Measurements from ENCODE around the gene PECR. TPM values are rescaled to one million over a fixed set of nuclear protein-coding genes. Genes with fewer than 3 reads are reported as not detected.

The PECR gene
- total and polyA plus RNA-seq, 2 donors (not counting 1 experiment from before 2014, with no cell fraction given): 9.5 to 16.5 TPM

DNA sequence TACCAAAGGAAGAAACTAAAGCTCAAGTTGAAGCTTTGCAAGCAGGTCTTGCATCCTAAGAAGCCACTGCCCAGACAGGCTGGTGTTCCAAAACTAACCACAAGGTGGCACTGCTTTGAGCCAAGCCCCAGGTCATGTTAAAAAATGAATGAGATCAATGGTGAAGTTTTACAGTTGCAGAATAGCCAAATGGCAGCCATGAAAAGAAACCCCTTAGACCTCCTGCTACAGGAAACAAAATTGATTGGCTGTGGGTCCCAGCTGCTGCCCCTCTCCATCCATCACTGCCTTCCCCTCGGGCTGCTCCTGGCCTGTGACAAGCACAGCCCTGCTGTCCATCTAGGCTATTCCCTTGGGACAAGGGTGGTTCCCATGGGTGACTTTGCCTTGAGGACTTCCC, 47.5 kb downstream of the PECR start:
- Histone ChIP-seq H3K4me1 (ENCODE audit: control insufficient read depth in 2 of 2, insufficient read depth in 2 of 2, low read length in 2 of 2) (peaks cover 0 to 5% of the 10 kb centered on the region in 2 donors), H3K4me3 (ENCODE audit: control extremely low read depth in 1 of 5, extremely low read depth in 1 of 5, insufficient read depth in 1 of 5, low read depth in 2 of 5, low read length in 4 of 5) (no peak overlapping the region), H3K27me3 (replicated peaks in 1 of 4; ENCODE audit: control extremely low read depth in 1 of 4, control insufficient read depth in 3 of 4, insufficient read depth in 4 of 4, low read length in 3 of 4) (no peaks in the 10 kb centered on the region), H3K27ac (ENCODE audit: low read length in 2 of 2) (no peak overlapping the region), H3K4me2 (replicated peaks; ENCODE audit: low read depth, low read length, poor library complexity, severe bottlenecking) (no peak overlapping the region), H3K9ac (ENCODE audit: low read length) (no peak overlapping the region), H3K79me2 (ENCODE audit: control insufficient read depth, insufficient read depth, low read length) (no peaks in the 10 kb centered on the region), H3K36me3 (replicated peaks in 1 of 2; ENCODE audit: control extremely low read depth in 1 of 2, control insufficient read depth in 1 of 2, extremely low read depth in 1 of 2, insufficient read depth in 2 of 2, low read length in 1 of 2) (peaks cover 0 to 9% of the 10 kb centered on the region in 2 experiments), H3K9me3 (ENCODE audit: control extremely low read depth in 1 of 3, control insufficient read depth in 2 of 3, insufficient read depth in 1 of 3, low read length in 2 of 3) (no peaks in the 10 kb centered on the region), H4K20me1 (ENCODE audit: control insufficient read depth, insufficient read depth, low read length, poor library complexity, severe bottlenecking) (no peaks in the 10 kb centered on the region), H2AFZ (ENCODE audit: insufficient read depth, low read depth, low read length, poor library complexity, severe bottlenecking) (no peak overlapping the region)
- Mint-ChIP-seq H3K4me3 (no peak overlapping the region), H3K9me3 (ENCODE audit: insufficient read depth) (no peaks in the 10 kb centered on the region), H3K4me1 (peaks cover 8% of the 10 kb centered on the region), H3K27me3 (no peaks in the 10 kb centered on the region), H3K27ac (no peak overlapping the region)
- ATAC-seq (ENCODE audit: low read depth) (peak; percentile 85), DNase-seq (peak; percentile 81)
- no peak for TF ChIP-seq EZH2 (IDR thresholded peaks at IDR 0.05; ENCODE audit: borderline replicate concordance, insufficient read depth, low read depth, low read length, poor library complexity, severe bottlenecking)
- TF ChIP-seq, protein P1, sequence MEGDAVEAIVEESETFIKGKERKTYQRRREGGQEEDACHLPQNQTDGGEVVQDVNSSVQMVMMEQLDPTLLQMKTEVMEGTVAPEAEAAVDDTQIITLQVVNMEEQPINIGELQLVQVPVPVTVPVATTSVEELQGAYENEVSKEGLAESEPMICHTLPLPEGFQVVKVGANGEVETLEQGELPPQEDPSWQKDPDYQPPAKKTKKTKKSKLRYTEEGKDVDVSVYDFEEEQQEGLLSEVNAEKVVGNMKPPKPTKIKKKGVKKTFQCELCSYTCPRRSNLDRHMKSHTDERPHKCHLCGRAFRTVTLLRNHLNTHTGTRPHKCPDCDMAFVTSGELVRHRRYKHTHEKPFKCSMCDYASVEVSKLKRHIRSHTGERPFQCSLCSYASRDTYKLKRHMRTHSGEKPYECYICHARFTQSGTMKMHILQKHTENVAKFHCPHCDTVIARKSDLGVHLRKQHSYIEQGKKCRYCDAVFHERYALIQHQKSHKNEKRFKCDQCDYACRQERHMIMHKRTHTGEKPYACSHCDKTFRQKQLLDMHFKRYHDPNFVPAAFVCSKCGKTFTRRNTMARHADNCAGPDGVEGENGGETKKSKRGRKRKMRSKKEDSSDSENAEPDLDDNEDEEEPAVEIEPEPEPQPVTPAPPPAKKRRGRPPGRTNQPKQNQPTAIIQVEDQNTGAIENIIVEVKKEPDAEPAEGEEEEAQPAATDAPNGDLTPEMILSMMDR (IDR thresholded peaks at IDR 0.05): peak; percentile 93
- POLR2A ChIA-PET: no interaction called here
- WGBS (ENCODE audit: insufficient coverage): 80% methylated on average over 1 of the region's 1 CpG
- intact Hi-C loops (cut with micrococcal nuclease): loop anchor here (1.0 to 10.0 kb wide), 5 partner anchors 21 to 1681 kb away; partner anchors contain the start of gene MREG
- CTCF ChIA-PET: interaction anchor here (0.6 to 4.3 kb wide), 24 partner anchors 8 to 1679 kb away, joined by 3 to 41 read pairs (median 5); partner anchors contain the start of genes MREG, PECR, TMEM169 and XRCC5

DNA sequence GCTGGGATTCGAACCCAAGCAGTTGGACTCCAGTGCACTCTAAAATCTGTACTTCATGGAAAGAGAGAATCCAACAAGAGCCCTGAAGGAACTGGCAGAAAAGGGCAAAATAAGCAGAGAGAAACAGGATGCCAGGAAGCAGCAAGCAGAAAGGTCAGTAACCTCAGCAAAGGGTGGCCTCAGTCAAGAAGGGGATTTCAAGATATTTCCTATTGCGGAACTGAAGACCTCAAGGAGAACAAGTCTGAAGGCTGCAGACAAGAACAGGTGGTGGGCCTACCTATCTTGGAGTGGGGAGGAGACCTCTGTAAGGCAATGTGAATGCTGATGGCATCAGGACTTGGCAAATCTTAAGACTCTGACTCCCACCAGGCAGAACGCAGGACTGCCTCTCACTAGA, 48.2 kb downstream of the PECR start:
- Mint-ChIP-seq H3K9me3 (ENCODE audit: insufficient read depth) (no peaks in the 10 kb centered on the region), H3K27me3 (no peaks in the 10 kb centered on the region), H3K4me3 (no peak overlapping the region), H3K27ac (no peak overlapping the region), H3K4me1 (peaks cover 8% of the 10 kb centered on the region)
- WGBS (ENCODE audit: insufficient coverage): 85% methylated on average over 3 of the region's 3 CpGs
- intact Hi-C loops (cut with micrococcal nuclease): loop anchor here (10.0 kb wide), 1 partner anchor 1681 kb away; no protein-coding TSS in a partner anchor
- POLR2A ChIA-PET: no interaction called here
- no peaks in the 10 kb centered on the region for H3K79me2 ChIP-seq (ENCODE audit: control insufficient read depth, insufficient read depth, low read length)
- peaks cover 0 to 5% of the 10 kb centered on the region in 2 donors for H3K4me1 ChIP-seq (ENCODE audit: control insufficient read depth in 2 of 2, insufficient read depth in 2 of 2, low read length in 2 of 2)
- no peak for TF ChIP-seq EZH2 (IDR thresholded peaks at IDR 0.05; ENCODE audit: borderline replicate concordance, insufficient read depth, low read depth, low read length, poor library complexity, severe bottlenecking)
- TF ChIP-seq, protein P1 (IDR thresholded peaks at IDR 0.05): no peak
- H3K36me3 ChIP-seq (replicated peaks in 1 of 2; ENCODE audit: control extremely low read depth in 1 of 2, control insufficient read depth in 1 of 2, extremely low read depth in 1 of 2, insufficient read depth in 2 of 2, low read length in 1 of 2): peaks cover 0 to 9% of the 10 kb centered on the region in 2 experiments
- no peak overlapping the region for H3K4me2 ChIP-seq (replicated peaks; ENCODE audit: low read depth, low read length, poor library complexity, severe bottlenecking)
- H2AFZ ChIP-seq (ENCODE audit: insufficient read depth, low read depth, low read length, poor library complexity, severe bottlenecking): no peak overlapping the region
- H3K9me3 ChIP-seq (ENCODE audit: control extremely low read depth in 1 of 3, control insufficient read depth in 2 of 3, insufficient read depth in 1 of 3, low read length in 2 of 3): no peaks in the 10 kb centered on the region
- DNase-seq (no peak), ATAC-seq (ENCODE audit: low read depth) (no peak)
- no peak overlapping the region for H3K27ac ChIP-seq (ENCODE audit: low read length in 2 of 2)
- no peak overlapping the region for H3K4me3 ChIP-seq (ENCODE audit: control extremely low read depth in 1 of 5, extremely low read depth in 1 of 5, insufficient read depth in 1 of 5, low read depth in 2 of 5, low read length in 4 of 5)
- H3K9ac ChIP-seq (ENCODE audit: low read length): no peak overlapping the region
- H4K20me1 ChIP-seq (ENCODE audit: control insufficient read depth, insufficient read depth, low read length, poor library complexity, severe bottlenecking): no peaks in the 10 kb centered on the region
- H3K27me3 ChIP-seq (replicated peaks in 1 of 4; ENCODE audit: control extremely low read depth in 1 of 4, control insufficient read depth in 3 of 4, insufficient read depth in 4 of 4, low read length in 3 of 4): no peaks in the 10 kb centered on the region
- CTCF ChIA-PET: interaction anchor here (0.6 to 4.3 kb wide), 23 partner anchors 11 to 1680 kb away, joined by 3 to 41 read pairs (median 5); partner anchors contain the start of genes MREG, PECR, TMEM169 and XRCC5

All from B cell (primary cell).